ENCODE data around the gene AMBN. TPM values are rescaled to one million over a fixed set of nuclear protein-coding genes. Genes with fewer than 3 reads are reported as not detected.

AMBN gene
- total RNA-seq, 6 experiments from 2014 or later = not detected

GRCh38 chr4:70614184-70614555 is 22.1 kb downstream of the AMBN start:
- peak overlapping the region in 1 of 3 donors; percentile 8 for H3K4me3 ChIP-seq
- WGBS (ENCODE audit: insufficient coverage, low coverage, low lambda C conversion rate, missing lambda C conversion rate) = 46% methylated on average over 3 of the region's 3 CpGs

GRCh38 chr4:70619288-70619687 is 27.2 kb downstream of the AMBN start:
- ATAC-seq = no peak
- Histone ChIP-seq H3K36me3 (no peaks in the 10 kb centered on the region), H3K4me1 (no peaks in the 10 kb centered on the region), H3K27ac (no peak overlapping the region), H3K27me3 (no peaks in the 10 kb centered on the region), H3K4me3 (no peak overlapping the region), H3K9me3 (no peaks in the 10 kb centered on the region)
- WGBS (ENCODE audit: insufficient coverage, low coverage, low lambda C conversion rate, missing lambda C conversion rate) = 81% methylated on average over 4 of the region's 4 CpGs
- TF ChIP-seq POLR2A (IDR thresholded peaks at IDR 0.05) (no peak), CTCF (IDR thresholded peaks at IDR 0.05) (no peak)
- intact Hi-C loops (cut with DNase I) = no loop called here
- DNase-seq = no peak

More at GRCh38 chr4:70614184-70614555, 22.1 kb downstream of the AMBN start:
- Histone ChIP-seq H3K4me1 (no peaks in the 10 kb centered on the region), H3K9me3 (no peaks in the 10 kb centered on the region), H3K27ac (no peak overlapping the region), H3K36me3 (no peaks in the 10 kb centered on the region), H3K27me3 (no peaks in the 10 kb centered on the region)
- intact Hi-C loops (cut with DNase I) = no loop called here
- no peak for DNase-seq
- ATAC-seq = peak; percentile 55 to 65 (median 60)
- no peak for TF ChIP-seq POLR2A (IDR thresholded peaks at IDR 0.05)
- TF ChIP-seq CTCF (IDR thresholded peaks at IDR 0.05) = no peak

GRCh38 chr4:70619778-70620177 is 27.7 kb downstream of the AMBN start:
- Histone ChIP-seq H3K27ac (no peak overlapping the region), H3K4me3 (no peak overlapping the region), H3K4me1 (no peaks in the 10 kb centered on the region), H3K9me3 (no peaks in the 10 kb centered on the region), H3K27me3 (no peaks in the 10 kb centered on the region), H3K36me3 (no peaks in the 10 kb centered on the region)
- no peak for DNase-seq
- ATAC-seq = no peak
- 97% methylated on average over 2 of the region's 2 CpGs for WGBS (ENCODE audit: insufficient coverage, low coverage, low lambda C conversion rate, missing lambda C conversion rate)
- intact Hi-C loops (cut with DNase I) = no loop called here
- TF ChIP-seq CTCF (IDR thresholded peaks at IDR 0.05) (no peak), POLR2A (IDR thresholded peaks at IDR 0.05) (no peak)

- intact Hi-C loops (cut with DNase I) = no loop called here
- 100% methylated on average over 3 of the region's 3 CpGs for WGBS (ENCODE audit: insufficient coverage, low coverage, low lambda C conversion rate, missing lambda C conversion rate)
Observed at GRCh38 chr4:70623323-70623722, 31.3 kb downstream of the AMBN start.

More at GRCh38 chr4:70623323-70623722, 31.3 kb downstream of the AMBN start:
- H3K4me3 ChIP-seq = no peak overlapping the region
- ATAC-seq (no peak), DNase-seq (no peak)
- H3K27ac ChIP-seq = no peak overlapping the region
- H3K9me3 ChIP-seq = no peaks in the 10 kb centered on the region
- TF ChIP-seq CTCF (IDR thresholded peaks at IDR 0.05) = no peak
- TF ChIP-seq POLR2A (IDR thresholded peaks at IDR 0.05) = no peak
- H3K27me3 ChIP-seq = no peaks in the 10 kb centered on the region
- H3K4me1 ChIP-seq = no peaks in the 10 kb centered on the region
- H3K36me3 ChIP-seq = no peaks in the 10 kb centered on the region
